HG03280 (cell line): Measurements from ENCODE around the gene TMEM150A.
A peak's percentile ranks its signal among the peaks of the same experiment; 100 is the strongest.
"Not testable (repeated sequence)": the region's sequence is repeated elsewhere in the genome, so short reads cannot be mapped to it uniquely, and the experiment has no call there.

ENCODE experiments used
- ATAC-seq: cut with Tn5 transposase; IDR thresholded peaks from one replicate; pipeline ENCODE4 v1.9.1; 2021; ENCODE audit warnings: mild to moderate bottlenecking, moderate library complexity; ENCODE audit not compliant: unreplicated experiment

TMEM150A gene, protein sequence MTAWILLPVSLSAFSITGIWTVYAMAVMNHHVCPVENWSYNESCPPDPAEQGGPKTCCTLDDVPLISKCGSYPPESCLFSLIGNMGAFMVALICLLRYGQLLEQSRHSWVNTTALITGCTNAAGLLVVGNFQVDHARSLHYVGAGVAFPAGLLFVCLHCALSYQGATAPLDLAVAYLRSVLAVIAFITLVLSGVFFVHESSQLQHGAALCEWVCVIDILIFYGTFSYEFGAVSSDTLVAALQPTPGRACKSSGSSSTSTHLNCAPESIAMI

DNA sequence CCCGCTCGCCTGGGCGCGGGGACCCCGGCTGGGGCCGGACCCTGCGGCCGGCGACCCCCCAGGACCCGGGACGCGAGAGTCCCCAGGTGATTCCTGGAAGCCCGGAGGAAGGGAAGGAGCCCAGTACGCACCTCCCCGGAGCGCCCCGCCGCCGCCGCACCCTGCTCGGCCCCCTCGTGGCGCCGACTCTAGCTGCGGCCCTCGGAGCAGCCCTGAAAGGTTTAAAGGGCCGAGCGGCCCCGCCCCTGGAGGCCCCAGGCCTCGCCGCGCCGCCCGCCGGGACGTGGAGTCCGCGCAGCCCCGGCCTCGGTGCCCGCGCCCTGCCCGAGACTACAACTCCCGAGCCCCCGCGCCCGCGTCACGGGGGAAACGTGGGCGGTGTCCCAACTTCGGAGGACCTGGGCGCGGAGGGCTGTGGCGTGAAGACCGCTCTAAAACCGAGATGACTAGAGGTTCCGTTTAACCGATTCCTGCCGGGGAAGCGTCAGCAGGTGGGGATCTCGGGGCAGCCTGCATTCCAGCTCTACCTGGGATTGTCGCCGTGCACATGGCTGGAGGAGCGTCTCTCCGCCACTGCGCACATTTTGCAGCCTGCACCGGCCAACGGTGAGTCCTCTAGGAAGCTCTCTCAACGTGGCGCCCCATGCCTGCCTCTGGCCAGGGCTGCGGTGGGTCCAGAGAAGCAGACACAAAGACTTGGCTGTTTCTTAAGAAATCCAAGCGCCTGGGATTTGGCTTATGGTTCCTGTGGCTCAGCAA lies at the start of gene TMEM150A:
TSS of gene TMEM150A (minus strand) at position 223 of the 759 bp plus-strand sequence. CDS start 750 bp downstream, outside the sequence.
- peak; percentile 94 for ATAC-seq

- ATAC-seq, result no peak
Observed at GRCh38 chr2:85652056-85652455, 49.6 kb upstream of the TMEM150A start.

DNA sequence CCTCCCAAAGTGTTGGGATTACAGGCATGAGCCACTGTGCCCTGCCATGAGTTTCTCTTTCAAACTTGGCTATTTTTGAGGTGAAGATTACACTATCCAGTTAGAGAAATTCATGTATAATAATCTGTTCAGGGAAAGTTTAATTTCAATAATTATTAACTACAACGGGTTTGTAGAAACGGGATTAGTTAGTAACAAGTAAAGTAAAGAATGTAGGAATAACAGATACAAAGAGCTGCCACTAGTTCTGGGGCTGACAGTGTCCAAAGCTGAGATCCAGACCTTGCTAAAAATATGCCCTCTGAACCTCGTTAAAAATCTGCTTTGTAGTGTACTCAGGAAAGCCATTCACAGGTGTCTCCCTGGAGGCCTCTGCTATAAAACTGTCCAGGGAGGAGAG lies 48.6 kb upstream of the TMEM150A start:
- ATAC-seq, result no peak

- no peak for ATAC-seq
Observed at GRCh38 chr2:85650456-85650855, 48.0 kb upstream of the TMEM150A start.

DNA sequence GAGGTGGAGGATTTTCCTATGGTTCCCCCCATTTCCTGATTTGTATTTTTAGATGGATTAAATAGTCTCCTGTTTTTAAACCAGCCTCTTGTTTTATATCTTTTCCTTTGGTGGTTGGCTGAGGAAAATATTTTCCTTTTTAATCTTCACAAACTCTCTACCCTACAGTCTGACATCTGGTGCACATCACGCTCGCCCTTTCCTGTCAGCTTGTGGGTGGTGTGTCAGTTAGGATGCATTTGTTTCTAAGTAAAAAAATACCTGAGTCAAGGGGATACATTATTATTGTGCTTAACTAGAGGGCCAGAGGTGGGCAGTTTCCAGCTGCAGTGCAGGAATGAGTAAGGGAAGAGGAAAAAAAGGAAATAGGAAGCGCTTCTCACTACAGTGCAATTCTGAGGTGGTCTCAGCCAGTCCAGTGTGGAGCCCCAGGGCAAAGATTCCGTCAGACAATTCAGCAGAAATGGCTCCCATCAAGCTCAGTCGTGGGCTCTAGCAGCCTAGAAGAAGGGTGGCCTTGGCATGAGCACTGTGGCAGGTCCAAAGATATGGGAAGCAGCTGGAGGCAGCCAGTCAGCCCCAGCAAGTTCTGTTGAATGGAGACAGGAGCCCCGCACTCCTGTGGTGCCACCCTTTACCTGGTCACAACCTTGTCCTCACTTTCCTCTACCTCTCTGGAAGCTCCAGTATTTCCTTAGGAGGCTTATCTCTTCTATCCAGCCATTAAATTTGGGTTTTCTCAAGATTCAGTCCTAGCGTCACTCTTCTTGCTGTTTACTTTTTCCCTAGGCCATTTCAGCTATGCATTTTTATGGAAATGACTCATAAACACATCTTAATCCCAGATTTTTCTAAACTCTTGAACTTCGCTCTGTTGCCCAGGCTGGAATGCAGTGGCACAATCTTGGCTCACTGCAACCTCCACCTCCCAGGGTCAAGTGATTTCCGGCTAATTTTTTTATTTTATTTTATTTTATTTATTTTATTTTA lies 47.0 kb upstream of the TMEM150A start:
- ATAC-seq, result no peak

DNA sequence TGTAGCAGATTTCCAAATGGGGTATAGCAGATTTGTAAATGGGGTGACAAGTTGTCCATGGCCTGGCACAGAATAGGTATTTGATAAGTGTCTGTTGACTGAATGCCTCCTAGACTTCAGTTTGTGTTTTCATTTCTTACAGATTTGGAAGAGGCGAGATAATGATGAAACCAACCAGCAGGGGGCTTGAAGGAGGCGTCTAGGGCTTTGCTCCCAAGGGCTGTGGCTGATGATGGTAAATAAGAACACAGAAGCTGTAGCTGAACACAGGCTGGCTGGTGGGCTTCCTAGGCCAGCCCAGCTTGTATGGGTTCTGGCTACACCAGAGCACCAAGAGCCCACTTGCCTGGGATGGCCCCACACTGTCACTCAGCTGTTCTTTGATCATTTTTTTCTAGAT lies 46.1 kb upstream of the TMEM150A start:
- no peak for ATAC-seq

DNA sequence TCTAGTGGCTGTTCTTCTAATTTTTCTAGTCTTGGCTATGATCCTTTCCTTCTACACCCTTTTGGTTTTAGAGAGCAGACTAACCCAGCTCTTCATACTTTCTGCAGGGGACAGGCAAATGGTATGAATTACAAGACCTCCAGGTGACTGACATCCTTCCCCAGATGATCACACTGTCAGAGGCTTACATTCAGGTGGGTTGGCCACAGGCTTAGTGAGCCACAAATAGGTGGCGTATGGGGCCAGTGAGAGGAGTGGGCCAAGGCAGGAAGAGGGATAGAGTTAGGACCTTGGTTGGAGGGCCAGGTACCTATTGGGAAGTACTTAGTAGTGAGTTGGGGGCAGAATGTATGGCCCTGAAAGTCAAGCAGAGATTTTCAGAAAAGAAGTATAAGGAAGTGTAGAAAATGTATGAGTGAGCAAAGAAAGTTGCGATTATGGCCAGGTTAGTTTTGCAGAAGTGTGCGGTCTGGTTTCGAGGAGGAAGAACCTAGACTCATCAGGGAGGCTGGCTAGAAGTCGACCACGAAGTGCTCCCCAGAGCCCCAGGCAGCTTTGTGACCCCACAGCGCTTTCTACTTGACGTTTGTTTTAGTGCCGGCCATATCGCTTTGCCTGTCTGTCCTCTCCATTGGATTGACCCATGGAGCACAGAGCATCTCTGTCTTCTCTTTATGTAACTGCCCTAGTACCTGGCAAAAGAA lies 45.5 kb upstream of the TMEM150A start:
- ATAC-seq, result no peak

DNA sequence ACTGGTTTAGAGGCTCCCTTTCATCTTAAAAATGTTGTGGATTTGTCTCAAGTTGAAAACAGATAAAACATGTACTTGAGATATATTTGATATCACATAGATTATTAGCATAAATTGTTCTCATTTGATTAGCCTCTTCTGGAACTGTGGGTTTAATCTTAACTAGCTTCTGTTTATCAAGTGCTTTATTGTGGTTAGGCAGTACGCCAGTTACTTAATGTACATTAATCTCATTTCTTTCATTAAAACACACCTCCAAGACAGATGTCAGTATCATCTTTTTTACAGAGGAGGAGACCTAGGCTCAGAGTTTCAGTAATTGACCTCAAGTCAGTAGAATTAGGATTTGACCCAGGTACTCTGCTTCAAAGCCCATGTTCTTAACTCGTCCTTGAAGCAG lies 43.7 kb upstream of the TMEM150A start:
- no peak for ATAC-seq

DNA sequence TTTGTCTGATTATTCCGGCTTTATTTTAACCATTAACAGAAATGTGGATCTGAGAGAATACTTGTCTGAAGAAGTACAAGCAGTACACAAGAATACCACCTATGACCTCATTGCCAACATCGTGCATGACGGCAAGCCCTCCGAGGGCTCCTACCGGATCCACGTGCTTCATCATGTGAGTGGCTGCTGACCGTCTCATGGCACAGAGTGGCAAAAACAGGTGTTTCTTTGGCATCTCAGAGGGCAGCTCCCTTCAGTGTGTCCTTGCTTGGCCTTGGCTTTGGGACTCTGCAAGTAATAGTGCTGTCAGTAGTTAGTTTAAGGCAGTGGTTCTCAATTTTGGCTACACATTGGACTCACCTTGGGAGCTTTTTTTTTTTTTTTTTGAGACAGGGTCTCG lies 42.4 kb upstream of the TMEM150A start:
- ATAC-seq, result no peak

DNA sequence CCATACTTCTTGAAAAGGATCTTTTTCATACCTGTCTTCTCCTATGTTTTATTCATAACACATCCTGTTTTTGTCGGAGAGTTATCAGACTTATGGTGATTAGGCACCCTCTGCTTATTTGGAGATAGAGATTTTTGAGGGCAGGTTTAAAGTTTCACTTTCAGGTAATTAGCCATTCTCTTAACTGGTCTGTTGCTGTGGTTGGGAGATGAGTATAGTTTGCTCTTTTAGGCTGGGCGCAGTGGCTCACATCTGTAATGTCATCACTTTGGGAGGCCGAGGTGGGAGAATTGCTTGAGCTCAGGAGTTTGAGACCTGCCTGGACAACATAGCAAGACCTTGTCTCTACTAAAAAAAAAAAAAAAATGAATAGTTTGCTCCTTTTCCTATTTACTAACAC lies 40.2 kb upstream of the TMEM150A start:
- peak; percentile 78 for ATAC-seq

- ATAC-seq, result no peak
Observed at GRCh38 chr2:85635636-85636035, 33.1 kb upstream of the TMEM150A start.

DNA sequence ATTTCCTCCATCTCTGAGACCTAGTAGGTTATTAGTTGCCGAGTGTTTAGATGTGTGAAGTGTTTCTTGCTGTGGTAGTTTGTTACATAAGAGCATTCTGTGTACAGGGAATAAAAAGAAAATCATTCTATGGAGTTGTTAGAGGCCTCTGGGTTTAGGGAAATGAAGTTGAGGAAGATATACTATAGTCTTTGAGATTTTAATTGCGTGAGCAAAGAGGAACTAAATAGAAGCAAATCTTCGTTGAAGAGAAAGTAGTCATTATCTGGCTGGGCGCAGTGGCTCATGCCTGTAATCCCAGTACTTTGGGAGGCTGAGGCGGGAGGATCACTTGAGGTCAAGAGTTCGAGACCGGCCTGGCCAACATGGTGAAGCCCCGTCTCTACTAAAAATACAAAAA lies 32.5 kb upstream of the TMEM150A start:
- no peak for ATAC-seq

GRCh38 chr2:85631316-85631715 lies 28.8 kb upstream of the TMEM150A start:
- no peak for ATAC-seq

DNA sequence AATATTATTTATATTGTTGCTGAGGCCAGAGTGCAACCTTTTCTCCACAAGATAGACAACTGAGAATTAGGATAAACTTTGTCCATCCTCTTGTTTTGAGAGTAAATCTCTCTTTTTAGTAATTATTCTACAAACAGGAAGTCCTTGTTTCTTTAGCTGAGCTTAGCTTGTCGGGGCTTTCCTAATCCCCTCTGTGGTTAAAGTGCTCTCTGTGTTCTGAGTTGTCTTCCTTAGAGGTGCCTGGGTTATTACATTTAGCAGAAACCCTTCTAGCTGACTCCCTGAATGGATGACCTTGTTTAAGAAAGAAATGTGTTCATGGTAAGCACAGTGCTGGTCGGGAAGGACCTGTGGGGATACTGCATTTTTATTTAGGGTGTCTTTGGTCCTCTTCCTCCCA lies 26.2 kb upstream of the TMEM150A start:
- ATAC-seq, result no peak

- no peak for ATAC-seq
Observed at GRCh38 chr2:85623991-85624390, 21.5 kb upstream of the TMEM150A start.

DNA sequence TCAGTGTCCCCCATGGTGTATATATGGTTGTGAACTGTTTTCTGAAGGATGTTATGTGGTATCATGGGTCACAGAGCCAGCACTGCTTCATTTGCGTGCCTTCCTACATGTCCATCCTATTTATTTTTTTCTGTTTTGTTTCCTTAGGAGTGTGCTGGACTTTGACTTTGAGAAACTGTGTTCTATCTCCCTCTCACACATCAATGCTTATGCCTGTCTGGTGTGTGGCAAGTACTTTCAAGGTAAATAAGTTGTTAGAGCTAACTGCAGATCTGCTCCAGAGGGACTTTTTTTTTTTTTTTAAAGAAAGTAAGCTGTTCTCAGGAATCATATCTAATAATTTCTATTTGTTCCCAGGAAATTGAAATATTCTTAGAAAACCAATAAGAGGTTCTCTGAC lies 18.8 kb upstream of the TMEM150A start:
- no peak for ATAC-seq

- ATAC-seq, result no peak
Observed at GRCh38 chr2:85619617-85620016, 17.1 kb upstream of the TMEM150A start.

- not testable (repeated sequence) for ATAC-seq
Observed at GRCh38 chr2:85617723-85618122, 15.2 kb upstream of the TMEM150A start.

DNA sequence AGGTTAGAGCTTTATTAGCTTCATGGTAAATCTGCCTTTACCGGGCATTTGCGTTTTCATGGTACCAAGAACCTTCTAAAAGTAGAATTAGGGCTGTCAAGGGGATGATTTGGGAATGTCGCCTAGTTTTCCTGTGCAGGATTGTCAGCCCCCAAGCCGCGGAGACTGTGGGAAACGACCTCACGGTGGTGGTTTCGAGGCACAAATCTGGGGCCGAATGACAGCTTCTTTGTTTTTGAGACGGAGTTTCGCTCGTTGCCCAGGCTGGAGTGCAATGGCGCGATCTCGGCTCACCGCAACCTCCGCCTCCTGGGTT lies 12.9 kb upstream of the TMEM150A start:
- ATAC-seq, result no peak

DNA sequence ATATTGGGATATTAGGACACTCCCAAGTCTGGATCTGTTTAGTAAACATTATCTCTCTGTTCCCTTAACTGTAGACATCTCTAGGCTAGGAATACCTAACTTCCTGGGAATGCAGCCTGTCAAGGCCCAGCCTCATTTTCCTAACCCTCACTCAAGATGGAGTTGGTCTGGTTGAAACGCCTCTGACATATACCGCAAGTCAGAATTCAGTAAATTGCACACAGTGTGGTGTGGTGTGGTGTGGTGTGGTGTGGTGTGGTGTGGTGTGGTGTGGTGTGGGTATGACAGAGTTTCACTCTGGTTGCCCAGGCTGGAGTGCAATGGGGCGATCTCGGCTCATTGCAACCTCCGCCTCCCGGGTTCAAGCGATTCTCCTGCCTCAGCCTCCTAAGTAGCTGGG lies 12.3 kb upstream of the TMEM150A start:
- not testable (repeated sequence) for ATAC-seq
